SK-N-SH (cell line): ENCODE results near the gene AMMECR1. TPM values are rescaled to one million over a fixed set of nuclear protein-coding genes. Genes with fewer than 3 reads are reported as not detected.

Experiments
- CTCF ChIA-PET: fragments of 300-600, 350-600 bp; formaldehyde crosslinking; extraction: SDS; loops from one replicate; lab custom pipeline; 2021; lab: Yijun Ruan, JAX
- POLR2A ChIA-PET: fragments of 350-600 bp; sonication (Branson Sonifier 250); formaldehyde crosslinking; extraction: SDS; loops from one replicate; lab custom pipeline; 2020; ENCODE audit warnings: antibody characterized with exemption, inconsistent platforms; lab: Yijun Ruan, JAX
- DNase-seq: peaks from one replicate; pipeline ENCODE4 v3.0.0; 2012
- H2AFZ ChIP-seq: fragments of 200-600 bp; sonication (generic); 2 replicates; pipeline ENCODE4 v1.8.1; 2016; ENCODE audit warnings: antibody characterized with exemption, mild to moderate bottlenecking, low read depth
- H3F3A ChIP-seq: fragments of 200-600 bp; sonication (generic); replicated peaks from 2 replicates; pipeline ENCODE3; 2016; ENCODE audit warnings: antibody characterized with exemption, mild to moderate bottlenecking; ENCODE audit not compliant: insufficient read depth
- H3K27ac ChIP-seq, 2 experiments: fragments of 200-500 bp in 1 of 2; fragments of 200-600 bp in 1 of 2; sonication (Bioruptor generic) in 1 of 2; sonication (generic), shearing (Covaris generic) in 1 of 2; 2 replicates each; pipeline versions ENCODE4 v1.5.1 to v1.6.1; 2014 to 2016; ENCODE audit warnings: low read depth in 2 of 2, inconsistent platforms in 1 of 2, low read length in 1 of 2, mild to moderate bottlenecking in 1 of 2, mixed read lengths in 1 of 2
- H3K27me3 ChIP-seq: fragments of 200-600 bp; sonication (generic), shearing (Covaris generic); 2 replicates; pipeline ENCODE4 v1.6.1; 2016; ENCODE audit warnings: mixed run types; ENCODE audit not compliant: insufficient read depth
- H3K36me3 ChIP-seq, 2 experiments: fragments of 200-500 bp in 1 of 2; fragments of 200-600 bp in 1 of 2; sonication (Bioruptor generic) in 1 of 2; sonication (generic) in 1 of 2; replicated peaks in 1 of 2; 2 replicates each; pipeline versions ENCODE3 to v1.5.1; 2014 to 2016; ENCODE audit warnings: low read length in 1 of 2, mild to moderate bottlenecking in 1 of 2; ENCODE audit not compliant: insufficient read depth in 2 of 2, control insufficient read depth in 1 of 2
- H3K4me1 ChIP-seq, 2 experiments: fragments of 200-500 bp in 1 of 2; fragments of 200-600 bp in 1 of 2; sonication (Bioruptor generic) in 1 of 2; sonication (generic), shearing (Covaris generic) in 1 of 2; 2 replicates each; pipeline versions ENCODE4 v1.5.1 to v1.6.1; 2014 to 2016; ENCODE audit warnings: low read depth in 1 of 2, low read length in 1 of 2, mixed run types in 1 of 2; ENCODE audit not compliant: insufficient read depth in 2 of 2, control insufficient read depth in 1 of 2
- H3K4me2 ChIP-seq: fragments of 200-600 bp; sonication (generic), shearing (Covaris generic); 2 replicates; pipeline ENCODE4 v1.6.1; 2017; ENCODE audit warnings: mixed run types
- H3K4me3 ChIP-seq, 2 experiments: fragments of 200-500 bp in 1 of 2; fragments of 200-600 bp in 1 of 2; sonication (Bioruptor generic) in 1 of 2; sonication (generic), shearing (Covaris generic) in 1 of 2; 2 replicates each; pipeline versions ENCODE4 v1.5.1 to v1.8.1; 2014 to 2016; ENCODE audit warnings: low read depth in 2 of 2, inconsistent platforms in 1 of 2, low read length in 1 of 2, mild to moderate bottlenecking in 1 of 2, mixed read lengths in 1 of 2, moderate library complexity in 1 of 2
- H3K79me2 ChIP-seq: fragments of 200-600 bp; sonication (generic); 2 replicates; pipeline ENCODE4 v1.8.1; 2017; ENCODE audit warnings: mild to moderate bottlenecking; ENCODE audit not compliant: insufficient read depth
- H3K9ac ChIP-seq: fragments of 200-600 bp; sonication (generic); 2 replicates; pipeline ENCODE4 v1.6.1; 2017; ENCODE audit warnings: mixed run types
- H3K9me2 ChIP-seq: fragments of 200-600 bp; sonication (generic); 2 replicates; pipeline ENCODE4 v1.6.1; 2017; ENCODE audit warnings: mixed run types
- H3K9me3 ChIP-seq: fragments of 200-600 bp; sonication (generic); 2 replicates; pipeline ENCODE4 v1.6.1; 2017; ENCODE audit warnings: mixed run types, mild to moderate bottlenecking, moderate library complexity
- H4K20me1 ChIP-seq: fragments of 200-600 bp; sonication (generic); 2 replicates; pipeline ENCODE4 v1.6.1; 2017; ENCODE audit warnings: mild to moderate bottlenecking, mixed run types; ENCODE audit not compliant: insufficient read depth
- ELF1 ChIP-seq: IDR thresholded peaks from 2 replicates; pipeline ENCODE4 v1.4.0; 2012
- FOXJ3 ChIP-seq: sonication (generic); formaldehyde crosslinking; IDR thresholded peaks from 2 replicates; pipeline ENCODE4 v1.5.1; 2020; ENCODE audit warnings: mild to moderate bottlenecking, missing genetic modification reagents
- GATA2 ChIP-seq: sonication (generic); formaldehyde crosslinking; IDR thresholded peaks from 2 replicates; pipeline ENCODE4 v1.5.0; 2020; ENCODE audit warnings: mild to moderate bottlenecking, missing genetic modification reagents
- MEF2A ChIP-seq: IDR thresholded peaks from 2 replicates; pipeline ENCODE4 v1.4.0; 2012; ENCODE audit warnings: low read depth, borderline replicate concordance
- MXI1 ChIP-seq: IDR thresholded peaks from 2 replicates; pipeline ENCODE4 v1.6.1; 2012; ENCODE audit warnings: mild to moderate bottlenecking, low read depth, low read length, improper control_type of control experiment
- NFIC ChIP-seq: IDR thresholded peaks from 2 replicates; pipeline ENCODE4 v1.4.0; 2012; ENCODE audit warnings: borderline replicate concordance
- RXRA ChIP-seq: IDR thresholded peaks from 2 replicates; pipeline ENCODE4 v1.4.0; 2012; ENCODE audit warnings: low read depth, mild to moderate bottlenecking, borderline replicate concordance
- SIN3A ChIP-seq: IDR thresholded peaks from 2 replicates; pipeline ENCODE4 v1.6.1; 2012; ENCODE audit warnings: low read depth, mild to moderate bottlenecking, low read length, moderate library complexity, borderline replicate concordance
- YY1 ChIP-seq: IDR thresholded peaks from 2 replicates; pipeline ENCODE4 v1.4.0; 2012; ENCODE audit warnings: low read depth, mild to moderate bottlenecking
- WGBS: methylation state at CpG from one replicate; pipeline ENCODE4 v1.1.6; 2017; ENCODE audit warnings: low lambda C conversion rate; 5-methylcytosine and 5-hydroxymethylcytosine counted together
- polyA plus RNA-seq, 3 experiments: library from polyadenylated mRNA; depleted of rRNA; stranded (reverse); fragments of >200 nt; gene quantifications; 2 replicates each; pipeline ENCODE4 v1.2.3, GENCODE V29; 2012
- TF ChIP-seq, protein P1 (sequence below): IDR thresholded peaks from 2 replicates; pipeline ENCODE4 v1.4.0; 2012; ENCODE audit warnings: low read depth
- TF ChIP-seq, protein P2 (sequence below): IDR thresholded peaks from 2 replicates; pipeline ENCODE4 v1.4.0; 2012; ENCODE audit warnings: low read depth, borderline replicate concordance
- TF ChIP-seq, protein P3 (sequence below): fragments of 150-350 bp; IDR thresholded peaks from 2 replicates; pipeline ENCODE4 v1.6.1; 2016; ENCODE audit warnings: mild to moderate bottlenecking, low read depth, low read length
- TF ChIP-seq, protein P4 (sequence below): fragments of 200-600 bp; sonication (generic); IDR thresholded peaks from 2 replicates; pipeline ENCODE4 v1.6.1; 2017; ENCODE audit warnings: antibody characterized with exemption, mild to moderate bottlenecking, moderate library complexity
- TF ChIP-seq, protein P5 (sequence below): IDR thresholded peaks from 2 replicates; pipeline ENCODE4 v1.4.0; 2012; ENCODE audit warnings: low read depth, borderline replicate concordance

Gene AMMECR1
- polyA plus RNA-seq, 1 of the 3 experiments (the other 2 are of a cell fraction): 1.3 TPM

DNA sequence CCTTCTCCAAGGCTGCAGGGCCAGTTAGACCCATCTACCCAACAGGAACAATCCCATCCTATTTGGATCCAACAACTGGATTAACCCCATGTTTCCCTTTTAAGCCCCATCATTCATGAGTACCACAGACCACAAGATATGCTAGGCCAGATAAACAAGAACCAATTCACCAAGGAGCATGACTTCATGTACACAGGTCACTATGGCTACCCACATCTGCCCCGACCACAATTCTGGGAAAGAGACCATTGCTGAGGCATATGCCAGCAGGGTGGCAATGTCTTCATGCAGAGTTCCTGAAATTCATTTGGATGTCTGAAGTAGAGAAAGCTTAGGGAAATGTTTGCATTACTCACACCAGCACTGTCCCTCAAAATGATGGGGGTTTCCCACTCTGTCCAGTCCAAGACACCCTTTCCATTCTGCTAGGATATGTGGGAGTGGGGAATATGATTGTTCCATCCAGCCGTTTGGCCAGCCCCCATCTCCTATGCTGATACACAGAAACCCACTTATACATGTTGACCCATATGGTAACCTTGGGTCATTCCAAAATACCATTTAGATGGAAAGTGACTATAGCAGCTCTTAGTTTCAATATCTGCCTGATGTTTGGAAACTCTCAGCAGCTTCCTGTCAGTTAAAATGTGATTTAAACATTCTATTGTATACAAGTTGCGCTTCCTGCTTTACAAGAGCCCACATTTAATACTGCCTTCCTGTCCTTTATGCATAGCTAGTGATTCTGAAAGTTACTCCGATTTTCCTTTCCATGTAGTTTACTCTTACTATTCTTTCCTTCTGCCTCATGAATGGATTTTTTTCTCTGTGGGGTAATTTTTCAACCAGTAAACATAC is 129.0 kb downstream of the AMMECR1 start:
- 59% methylated on average over 4 of the region's 4 CpGs for WGBS
- ChIA-PET CTCF (no interaction called here), POLR2A (no interaction called here)
- no peaks in the 10 kb centered on the region for H3K9me3 ChIP-seq
- H4K20me1 ChIP-seq: no peaks in the 10 kb centered on the region
- no peaks in the 10 kb centered on the region for H3K27me3 ChIP-seq
- no peaks in the 10 kb centered on the region for H3K9me2 ChIP-seq
- H3K79me2 ChIP-seq: no peaks in the 10 kb centered on the region
- no peaks in the 10 kb centered on the region for H3K4me1 ChIP-seq
- TF ChIP-seq NFIC (no peak), MXI1 (no peak), MEF2A (no peak), GATA2 (no peak), ELF1 (no peak)
- no peaks in the 10 kb centered on the region for H3K36me3 ChIP-seq
- no peak for DNase-seq
- no peaks in the 10 kb centered on the region for H3F3A ChIP-seq
- no peak overlapping the region for H3K9ac ChIP-seq
- no peak overlapping the region for H2AFZ ChIP-seq
- H3K4me3 ChIP-seq: no peak overlapping the region
- no peak overlapping the region for H3K27ac ChIP-seq
- H3K4me2 ChIP-seq: no peak overlapping the region

DNA sequence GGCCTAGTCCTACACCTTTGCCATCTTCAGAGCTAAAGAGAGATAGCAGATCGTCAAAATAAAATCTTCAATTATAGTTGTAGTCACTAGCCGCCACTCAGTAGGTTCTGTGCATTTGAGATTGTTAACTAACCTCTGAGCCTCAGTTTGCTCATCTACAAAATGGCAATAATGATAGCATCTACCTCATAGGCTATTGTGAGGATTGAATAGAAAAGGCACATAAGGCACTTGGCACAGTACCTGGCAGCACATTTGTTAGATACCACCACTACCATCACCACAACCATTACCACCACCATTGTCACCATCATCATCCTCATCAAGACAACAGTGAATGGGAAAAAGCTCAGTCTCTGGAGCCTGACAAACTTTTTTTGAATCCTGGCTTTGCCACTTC is 134.6 kb downstream of the AMMECR1 start:
- H3K27ac ChIP-seq: no peak overlapping the region
- H3K4me2 ChIP-seq: no peak overlapping the region
- CTCF ChIA-PET: interaction anchor here (0.6 kb wide), 1 partner anchor 18 kb away, joined by 3 read pairs; no protein-coding TSS in a partner anchor
- H3F3A ChIP-seq: no peaks in the 10 kb centered on the region
- TF ChIP-seq RXRA: no peak
- no peak for TF ChIP-seq FOXJ3
- TF ChIP-seq, all 33 proteins: peak for 0
- DNase-seq: no peak
- Histone ChIP-seq H3K36me3 (no peaks in the 10 kb centered on the region), H3K9ac (no peak overlapping the region), H3K9me3 (no peaks in the 10 kb centered on the region), H4K20me1 (no peaks in the 10 kb centered on the region), H3K4me3 (no peak overlapping the region), H3K27me3 (no peaks in the 10 kb centered on the region), H3K4me1 (no peaks in the 10 kb centered on the region; a peak in 1 of 4 replicates), H2AFZ (no peak overlapping the region), H3K9me2 (no peaks in the 10 kb centered on the region), H3K79me2 (no peaks in the 10 kb centered on the region)
- POLR2A ChIA-PET: no interaction called here
- WGBS: 33% methylated on average over 2 of the region's 2 CpGs

DNA sequence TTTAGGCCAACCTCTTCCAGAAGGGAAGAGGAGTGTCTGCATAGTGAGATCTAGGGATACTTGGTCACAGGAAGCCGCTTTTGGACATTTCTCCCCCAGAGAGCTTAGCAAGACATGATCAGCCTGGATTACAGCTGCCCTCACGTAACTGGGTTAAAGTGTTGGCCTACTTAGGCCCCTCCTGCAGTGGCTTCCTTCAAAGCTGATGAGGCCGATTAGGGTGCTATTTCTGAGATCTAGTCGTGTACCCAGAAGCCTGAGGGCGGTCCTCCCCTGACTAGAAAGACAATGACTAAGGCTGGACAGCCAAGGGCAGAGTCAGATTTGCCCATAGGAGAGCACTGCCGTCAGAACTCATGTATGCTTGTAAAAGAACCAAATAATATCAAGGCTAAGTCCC is 135.0 kb downstream of the AMMECR1 start:
- no peak overlapping the region for H3K4me3 ChIP-seq
- no peaks in the 10 kb centered on the region for H4K20me1 ChIP-seq
- H3K4me2 ChIP-seq: no peak overlapping the region
- no peak overlapping the region for H3K9ac ChIP-seq
- H3K27ac ChIP-seq: no peak overlapping the region
- POLR2A ChIA-PET: no interaction called here
- H3K9me2 ChIP-seq: no peaks in the 10 kb centered on the region
- DNase-seq: no peak
- H2AFZ ChIP-seq: no peak overlapping the region
- CTCF ChIA-PET: interaction anchor here (0.6 kb wide), 1 partner anchor 18 kb away, joined by 3 read pairs; no protein-coding TSS in a partner anchor
- 52% methylated on average over 4 of the region's 6 CpGs for WGBS
- no peaks in the 10 kb centered on the region for H3K36me3 ChIP-seq
- H3F3A ChIP-seq: no peaks in the 10 kb centered on the region
- H3K9me3 ChIP-seq: no peaks in the 10 kb centered on the region
- H3K79me2 ChIP-seq: no peaks in the 10 kb centered on the region
- TF ChIP-seq MEF2A: no peak
- TF ChIP-seq, protein P1, sequence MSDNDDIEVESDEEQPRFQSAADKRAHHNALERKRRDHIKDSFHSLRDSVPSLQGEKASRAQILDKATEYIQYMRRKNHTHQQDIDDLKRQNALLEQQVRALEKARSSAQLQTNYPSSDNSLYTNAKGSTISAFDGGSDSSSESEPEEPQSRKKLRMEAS: no peak
- TF ChIP-seq YY1: no peak
- TF ChIP-seq, protein P2, sequence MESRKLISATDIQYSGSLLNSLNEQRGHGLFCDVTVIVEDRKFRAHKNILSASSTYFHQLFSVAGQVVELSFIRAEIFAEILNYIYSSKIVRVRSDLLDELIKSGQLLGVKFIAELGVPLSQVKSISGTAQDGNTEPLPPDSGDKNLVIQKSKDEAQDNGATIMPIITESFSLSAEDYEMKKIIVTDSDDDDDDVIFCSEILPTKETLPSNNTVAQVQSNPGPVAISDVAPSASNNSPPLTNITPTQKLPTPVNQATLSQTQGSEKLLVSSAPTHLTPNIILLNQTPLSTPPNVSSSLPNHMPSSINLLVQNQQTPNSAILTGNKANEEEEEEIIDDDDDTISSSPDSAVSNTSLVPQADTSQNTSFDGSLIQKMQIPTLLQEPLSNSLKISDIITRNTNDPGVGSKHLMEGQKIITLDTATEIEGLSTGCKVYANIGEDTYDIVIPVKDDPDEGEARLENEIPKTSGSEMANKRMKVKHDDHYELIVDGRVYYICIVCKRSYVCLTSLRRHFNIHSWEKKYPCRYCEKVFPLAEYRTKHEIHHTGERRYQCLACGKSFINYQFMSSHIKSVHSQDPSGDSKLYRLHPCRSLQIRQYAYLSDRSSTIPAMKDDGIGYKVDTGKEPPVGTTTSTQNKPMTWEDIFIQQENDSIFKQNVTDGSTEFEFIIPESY: no peak
- TF ChIP-seq, protein P3, sequence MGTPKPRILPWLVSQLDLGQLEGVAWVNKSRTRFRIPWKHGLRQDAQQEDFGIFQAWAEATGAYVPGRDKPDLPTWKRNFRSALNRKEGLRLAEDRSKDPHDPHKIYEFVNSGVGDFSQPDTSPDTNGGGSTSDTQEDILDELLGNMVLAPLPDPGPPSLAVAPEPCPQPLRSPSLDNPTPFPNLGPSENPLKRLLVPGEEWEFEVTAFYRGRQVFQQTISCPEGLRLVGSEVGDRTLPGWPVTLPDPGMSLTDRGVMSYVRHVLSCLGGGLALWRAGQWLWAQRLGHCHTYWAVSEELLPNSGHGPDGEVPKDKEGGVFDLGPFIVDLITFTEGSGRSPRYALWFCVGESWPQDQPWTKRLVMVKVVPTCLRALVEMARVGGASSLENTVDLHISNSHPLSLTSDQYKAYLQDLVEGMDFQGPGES: no peak
- no peak for TF ChIP-seq SIN3A
- TF ChIP-seq, protein P4, sequence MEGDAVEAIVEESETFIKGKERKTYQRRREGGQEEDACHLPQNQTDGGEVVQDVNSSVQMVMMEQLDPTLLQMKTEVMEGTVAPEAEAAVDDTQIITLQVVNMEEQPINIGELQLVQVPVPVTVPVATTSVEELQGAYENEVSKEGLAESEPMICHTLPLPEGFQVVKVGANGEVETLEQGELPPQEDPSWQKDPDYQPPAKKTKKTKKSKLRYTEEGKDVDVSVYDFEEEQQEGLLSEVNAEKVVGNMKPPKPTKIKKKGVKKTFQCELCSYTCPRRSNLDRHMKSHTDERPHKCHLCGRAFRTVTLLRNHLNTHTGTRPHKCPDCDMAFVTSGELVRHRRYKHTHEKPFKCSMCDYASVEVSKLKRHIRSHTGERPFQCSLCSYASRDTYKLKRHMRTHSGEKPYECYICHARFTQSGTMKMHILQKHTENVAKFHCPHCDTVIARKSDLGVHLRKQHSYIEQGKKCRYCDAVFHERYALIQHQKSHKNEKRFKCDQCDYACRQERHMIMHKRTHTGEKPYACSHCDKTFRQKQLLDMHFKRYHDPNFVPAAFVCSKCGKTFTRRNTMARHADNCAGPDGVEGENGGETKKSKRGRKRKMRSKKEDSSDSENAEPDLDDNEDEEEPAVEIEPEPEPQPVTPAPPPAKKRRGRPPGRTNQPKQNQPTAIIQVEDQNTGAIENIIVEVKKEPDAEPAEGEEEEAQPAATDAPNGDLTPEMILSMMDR: no peak
- no peak for TF ChIP-seq ELF1
- no peak for TF ChIP-seq RXRA
- TF ChIP-seq, protein P5, sequence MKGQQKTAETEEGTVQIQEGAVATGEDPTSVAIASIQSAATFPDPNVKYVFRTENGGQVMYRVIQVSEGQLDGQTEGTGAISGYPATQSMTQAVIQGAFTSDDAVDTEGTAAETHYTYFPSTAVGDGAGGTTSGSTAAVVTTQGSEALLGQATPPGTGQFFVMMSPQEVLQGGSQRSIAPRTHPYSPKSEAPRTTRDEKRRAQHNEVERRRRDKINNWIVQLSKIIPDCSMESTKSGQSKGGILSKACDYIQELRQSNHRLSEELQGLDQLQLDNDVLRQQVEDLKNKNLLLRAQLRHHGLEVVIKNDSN: no peak
- no peaks in the 10 kb centered on the region for H3K27me3 ChIP-seq
- H3K4me1 ChIP-seq: no peaks in the 10 kb centered on the region; a peak in 1 of 4 replicates
